Measurements from ENCODE around the gene SUGT1.

The SUGT1 gene

DNA sequence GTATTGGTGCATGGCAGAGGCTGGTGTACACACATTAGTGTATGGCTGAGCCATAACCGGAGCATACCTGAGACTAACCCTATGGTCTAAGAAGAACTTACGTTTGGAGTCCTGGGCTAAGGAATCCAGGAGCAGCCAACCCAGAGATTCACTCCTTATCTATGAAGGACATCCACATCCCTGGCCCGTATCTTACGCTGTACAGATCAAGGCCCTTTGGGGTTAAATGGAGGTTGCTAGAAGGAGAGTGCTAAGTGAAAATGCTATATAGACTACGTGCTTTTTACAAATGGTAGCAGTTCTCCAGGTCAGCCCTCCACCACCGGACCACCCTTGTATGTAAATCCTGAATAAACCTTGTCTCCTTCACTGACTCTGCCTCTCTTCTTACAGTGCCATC, 1.9 kb upstream of the SUGT1 start:
- H3K79me2 ChIP-seq (ENCODE audit: insufficient read depth, low read depth) = peaks cover 35% of the 10 kb centered on the region
- H2AFZ ChIP-seq (ENCODE audit: low read depth) = no peak overlapping the region
- H3K4me3 ChIP-seq (IDR thresholded peaks at IDR 0.05; ENCODE audit: insufficient read depth, low read depth, low read length) = no peak overlapping the region
- peak overlapping the region; percentile 80 for H3K4me2 ChIP-seq
- H4K20me1 ChIP-seq (ENCODE audit: insufficient read depth) = no peaks in the 10 kb centered on the region
- no peak overlapping the region for H3K27ac ChIP-seq
- H3K9ac ChIP-seq = no peak overlapping the region
- H3K27me3 ChIP-seq (ENCODE audit: insufficient read depth, low read depth) = no peaks in the 10 kb centered on the region
- H3K4me1 ChIP-seq (ENCODE audit: low read depth, poor library complexity, severe bottlenecking) = peaks cover 21% of the 10 kb centered on the region
- TF ChIP-seq, protein P1, sequence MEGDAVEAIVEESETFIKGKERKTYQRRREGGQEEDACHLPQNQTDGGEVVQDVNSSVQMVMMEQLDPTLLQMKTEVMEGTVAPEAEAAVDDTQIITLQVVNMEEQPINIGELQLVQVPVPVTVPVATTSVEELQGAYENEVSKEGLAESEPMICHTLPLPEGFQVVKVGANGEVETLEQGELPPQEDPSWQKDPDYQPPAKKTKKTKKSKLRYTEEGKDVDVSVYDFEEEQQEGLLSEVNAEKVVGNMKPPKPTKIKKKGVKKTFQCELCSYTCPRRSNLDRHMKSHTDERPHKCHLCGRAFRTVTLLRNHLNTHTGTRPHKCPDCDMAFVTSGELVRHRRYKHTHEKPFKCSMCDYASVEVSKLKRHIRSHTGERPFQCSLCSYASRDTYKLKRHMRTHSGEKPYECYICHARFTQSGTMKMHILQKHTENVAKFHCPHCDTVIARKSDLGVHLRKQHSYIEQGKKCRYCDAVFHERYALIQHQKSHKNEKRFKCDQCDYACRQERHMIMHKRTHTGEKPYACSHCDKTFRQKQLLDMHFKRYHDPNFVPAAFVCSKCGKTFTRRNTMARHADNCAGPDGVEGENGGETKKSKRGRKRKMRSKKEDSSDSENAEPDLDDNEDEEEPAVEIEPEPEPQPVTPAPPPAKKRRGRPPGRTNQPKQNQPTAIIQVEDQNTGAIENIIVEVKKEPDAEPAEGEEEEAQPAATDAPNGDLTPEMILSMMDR (conservative IDR thresholded peaks at IDR 0.05; ENCODE audit: low read depth, low read length) = no peak
- H3K36me3 ChIP-seq (ENCODE audit: insufficient read depth) = no peaks in the 10 kb centered on the region

DNA sequence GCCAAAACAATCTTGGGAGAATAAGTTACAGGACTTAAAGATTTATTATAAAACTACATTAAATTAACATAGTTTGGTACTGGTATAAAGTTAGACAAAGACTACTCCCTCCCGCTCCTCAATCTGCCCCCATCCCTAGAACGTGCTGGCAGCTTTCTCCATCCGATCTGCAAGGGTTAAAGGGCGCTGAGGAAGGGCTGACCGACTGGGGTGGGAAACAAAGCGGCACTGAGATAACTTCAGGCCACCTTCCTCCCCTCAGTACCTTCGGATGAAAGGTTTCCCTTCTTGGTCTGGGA, 790 bp upstream of the SUGT1 start:
- peak overlapping the region; percentile 77 for H2AFZ ChIP-seq (ENCODE audit: low read depth)
- H3K27me3 ChIP-seq (ENCODE audit: insufficient read depth, low read depth) = no peaks in the 10 kb centered on the region
- H3K4me2 ChIP-seq = peak overlapping the region; percentile 80
- peaks cover 35% of the 10 kb centered on the region for H3K79me2 ChIP-seq (ENCODE audit: insufficient read depth, low read depth)
- peak overlapping the region; percentile 82 for H3K27ac ChIP-seq
- peaks cover 22% of the 10 kb centered on the region for H3K4me1 ChIP-seq (ENCODE audit: low read depth, poor library complexity, severe bottlenecking)
- TF ChIP-seq, protein P1 (conservative IDR thresholded peaks at IDR 0.05; ENCODE audit: low read depth, low read length) = no peak
- H3K9ac ChIP-seq = peak overlapping the region; percentile 82
- no peaks in the 10 kb centered on the region for H3K36me3 ChIP-seq (ENCODE audit: insufficient read depth)
- no peaks in the 10 kb centered on the region for H4K20me1 ChIP-seq (ENCODE audit: insufficient read depth)
- H3K4me3 ChIP-seq (IDR thresholded peaks at IDR 0.05; ENCODE audit: insufficient read depth, low read depth, low read length) = no peak overlapping the region

DNA sequence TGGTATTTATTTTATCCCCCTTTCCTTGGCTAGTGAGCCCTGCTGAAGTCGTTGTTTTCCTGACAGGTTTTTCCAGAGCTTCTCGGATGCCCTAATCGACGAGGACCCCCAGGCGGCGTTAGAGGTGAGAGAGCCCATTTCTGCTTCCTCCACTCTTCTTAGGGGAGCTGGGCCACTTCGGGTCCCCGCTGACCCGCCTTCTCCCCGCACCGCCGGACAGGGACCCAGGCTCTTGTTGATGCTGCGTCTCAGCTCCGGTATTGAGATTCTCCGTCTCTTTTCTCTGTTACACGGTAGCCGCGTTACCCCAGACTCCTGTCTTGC, 306 bp downstream of the SUGT1 start:
- Histone ChIP-seq H3K79me2 (ENCODE audit: insufficient read depth, low read depth) (peaks cover 35% of the 10 kb centered on the region), H3K27ac (peak overlapping the region; percentile 82), H2AFZ (ENCODE audit: low read depth) (peak overlapping the region; percentile 61), H3K27me3 (ENCODE audit: insufficient read depth, low read depth) (no peaks in the 10 kb centered on the region), H3K4me3 (IDR thresholded peaks at IDR 0.05; ENCODE audit: insufficient read depth, low read depth, low read length) (no peak overlapping the region), H3K36me3 (ENCODE audit: insufficient read depth) (no peaks in the 10 kb centered on the region), H3K9ac (peak overlapping the region; percentile 82), H3K4me2 (peak overlapping the region; percentile 89), H4K20me1 (ENCODE audit: insufficient read depth) (no peaks in the 10 kb centered on the region), H3K4me1 (ENCODE audit: low read depth, poor library complexity, severe bottlenecking) (peaks cover 20% of the 10 kb centered on the region)
- TF ChIP-seq, protein P1 (conservative IDR thresholded peaks at IDR 0.05; ENCODE audit: low read depth, low read length) = peak; percentile 22; the same call in 1 of the 2 replicates

DNA sequence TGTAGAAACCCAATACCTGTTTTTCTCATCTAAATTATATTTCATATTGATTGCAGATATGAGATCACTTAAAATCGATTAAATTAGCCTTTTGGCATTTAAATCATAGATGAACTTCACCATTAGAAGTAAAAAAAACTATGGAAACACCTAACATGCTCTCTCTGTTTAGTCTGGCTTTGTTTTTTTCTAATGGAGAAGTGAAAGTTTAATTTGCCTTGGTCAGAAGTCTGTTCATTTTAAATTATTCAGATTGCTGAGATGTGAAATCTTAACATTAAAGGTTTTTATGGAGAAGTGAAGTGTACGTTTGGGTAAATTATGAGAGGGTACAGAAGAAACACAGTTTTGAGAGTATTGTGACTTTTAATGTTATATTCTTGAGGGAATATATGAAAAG, 6.7 kb downstream of the SUGT1 start:
- TF ChIP-seq, protein P1 (conservative IDR thresholded peaks at IDR 0.05; ENCODE audit: low read depth, low read length) = no peak
- Histone ChIP-seq H3K4me1 (ENCODE audit: low read depth, poor library complexity, severe bottlenecking) (peaks cover 11% of the 10 kb centered on the region), H3K27ac (no peak overlapping the region), H2AFZ (ENCODE audit: low read depth) (no peak overlapping the region), H3K4me3 (IDR thresholded peaks at IDR 0.05; ENCODE audit: insufficient read depth, low read depth, low read length) (no peak overlapping the region), H3K79me2 (ENCODE audit: insufficient read depth, low read depth) (peaks cover 10% of the 10 kb centered on the region), H4K20me1 (ENCODE audit: insufficient read depth) (no peaks in the 10 kb centered on the region), H3K9ac (no peak overlapping the region), H3K27me3 (ENCODE audit: insufficient read depth, low read depth) (no peaks in the 10 kb centered on the region), H3K36me3 (ENCODE audit: insufficient read depth) (no peaks in the 10 kb centered on the region), H3K4me2 (no peak overlapping the region)

DNA sequence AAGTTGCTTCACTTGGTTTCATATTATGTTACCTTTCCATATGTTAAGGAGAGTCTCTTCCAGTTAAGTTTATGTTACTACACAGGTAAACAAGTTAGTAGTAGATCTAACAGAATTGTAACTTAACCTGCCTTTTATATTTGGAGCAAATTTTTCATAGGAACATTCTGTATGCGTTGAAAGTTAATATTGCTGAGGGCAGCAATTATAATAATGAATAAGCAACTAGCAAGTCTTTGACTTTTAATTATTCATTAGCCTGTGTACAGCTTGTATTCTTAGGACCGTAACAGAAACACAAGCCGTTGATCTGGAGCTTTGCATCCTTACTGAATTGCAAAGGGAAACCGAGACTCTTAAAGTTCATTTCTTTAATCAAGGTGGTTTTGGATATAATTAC, 11.6 kb downstream of the SUGT1 start:
- Histone ChIP-seq H3K4me1 (ENCODE audit: low read depth, poor library complexity, severe bottlenecking) (peaks cover 6% of the 10 kb centered on the region), H3K79me2 (ENCODE audit: insufficient read depth, low read depth) (no peaks in the 10 kb centered on the region), H3K4me2 (no peak overlapping the region), H2AFZ (ENCODE audit: low read depth) (no peak overlapping the region), H3K4me3 (IDR thresholded peaks at IDR 0.05; ENCODE audit: insufficient read depth, low read depth, low read length) (no peak overlapping the region), H3K36me3 (ENCODE audit: insufficient read depth) (no peaks in the 10 kb centered on the region), H3K27me3 (ENCODE audit: insufficient read depth, low read depth) (no peaks in the 10 kb centered on the region), H3K27ac (no peak overlapping the region), H4K20me1 (ENCODE audit: insufficient read depth) (no peaks in the 10 kb centered on the region), H3K9ac (no peak overlapping the region)
- TF ChIP-seq, protein P1 (conservative IDR thresholded peaks at IDR 0.05; ENCODE audit: low read depth, low read length) = no peak

Measured in KMS-11 (cell line).